Esophagus squamous epithelium (tissue), 5 donors: ENCODE measurements around the gene AUTS2. TPM values are rescaled to one million over a fixed set of nuclear protein-coding genes. Genes with fewer than 3 reads are reported as not detected.

Source experiments
- DNase-seq: peaks from one replicate; lab custom pipeline; 2025; lab: John Stamatoyannopoulos, UW
- H3K27ac ChIP-seq, 4 donors: fragments of 200-600 bp; sonication (generic); one replicate each; pipeline ENCODE4 v1.5.1; 2016 to 2019; ENCODE audit warnings: mild to moderate bottlenecking in 1 of 4
- H3K27me3 ChIP-seq, 4 donors: fragments of 200-600 bp; sonication (generic); 1 replicate in 3 of 4; 2 replicates in 1 of 4; pipeline versions ENCODE4 v1.5.1 to v1.6.0; 2017 to 2021; ENCODE audit warnings: antibody characterized with exemption in 1 of 4
- H3K36me3 ChIP-seq, 3 donors: fragments of 200-600 bp; sonication (generic); one replicate each; pipeline ENCODE4 v1.5.1; 2016 to 2019
- H3K4me1 ChIP-seq, 3 donors: fragments of 200-600 bp; sonication (generic); one replicate each; pipeline ENCODE4 v1.5.1; 2017 to 2019
- H3K4me3 ChIP-seq, 4 donors: fragments of 200-600 bp; sonication (generic); 1 replicate in 3 of 4; 2 replicates in 1 of 4; pipeline ENCODE4 v1.5.1; 2016 to 2019; ENCODE audit warnings: mild to moderate bottlenecking in 2 of 4, moderate library complexity in 1 of 4
- H3K9me3 ChIP-seq, 3 donors: fragments of 200-600 bp; sonication (generic); one replicate each; pipeline ENCODE4 v1.5.1; 2016 to 2019
- CTCF ChIP-seq, 6 experiments: fragments of 450-650 bp in 4 of 6; fragments of 200-600 bp in 2 of 6; sonication (generic) in 2 of 6; IDR thresholded peaks; one replicate each; pipeline ENCODE4 v1.5.1; 2016 to 2019; ENCODE audit warnings: antibody characterized with exemption in 6 of 6, mild to moderate bottlenecking in 4 of 6, moderate library complexity in 4 of 6
- POLR2A ChIP-seq, 4 donors: fragments of 450-650 bp; IDR thresholded peaks; one replicate each; pipeline ENCODE4 v1.6.1; 2017; ENCODE audit warnings: antibody characterized with exemption in 4 of 4, mild to moderate bottlenecking in 4 of 4, moderate library complexity in 3 of 4
- WGBS, 2 donors: methylation state at CpG; one replicate each; pipeline ENCODE4 v1.1.5; 2018; 5-methylcytosine and 5-hydroxymethylcytosine counted together
- intact Hi-C: fragments of 100-400 bp; cut with DNase I; formaldehyde crosslinking; loops from one replicate; pipeline ENCODE4 v1.15.0; 2022
- total RNA-seq, 4 donors: library from RNA; depleted of rRNA; stranded (reverse); fragments of >200 nt; gene quantifications; one replicate each; pipeline ENCODE4 v1.1.0, GENCODE V29; 2016
- donor health status: DM: yes; HTN: yes; CAD: no.

The AUTS2 gene
- total RNA-seq, 4 donors from 2014 or later = 9.5 to 36.2 (median 23.0) TPM

DNA sequence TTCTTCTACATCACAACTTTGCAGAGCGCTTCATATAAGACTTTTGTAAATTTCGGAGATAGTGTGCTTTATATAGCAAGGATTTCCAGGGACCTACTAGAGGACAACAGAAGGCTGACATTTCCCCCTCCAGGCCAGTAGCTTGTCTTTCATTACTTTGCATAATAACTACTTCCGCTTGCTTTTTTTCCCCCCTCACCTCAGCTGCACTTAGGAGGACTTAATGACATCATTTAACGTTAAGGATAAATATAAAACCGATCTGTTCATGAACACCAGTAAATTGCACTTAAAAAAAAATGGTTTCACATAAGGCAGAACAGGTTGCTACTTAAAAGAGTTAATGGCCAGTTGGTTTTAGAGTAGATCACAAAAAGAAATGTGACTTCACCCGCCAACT lies 172.3 kb downstream of the AUTS2 start:
- Histone ChIP-seq H3K4me1 (peaks cover 8 to 21% (median 12%) of the 10 kb centered on the region in 3 donors), H3K36me3 (no peaks in the 10 kb centered on the region), H3K27ac (no peak overlapping the region), H3K9me3 (no peaks in the 10 kb centered on the region), H3K27me3 (peaks cover 0 to 29% (median 0%) of the 10 kb centered on the region in 4 donors), H3K4me3 (no peak overlapping the region)
- no peak for DNase-seq
- TF ChIP-seq POLR2A (IDR thresholded peaks at IDR 0.05) (no peak), CTCF (IDR thresholded peaks at IDR 0.05) (no peak)
- 84 to 92% methylated on average over 6 of the region's 6 CpGs for WGBS, 2 donors
- intact Hi-C loops = no loop called here

GRCh38 chr7:69772718-69773436 lies 174.6 kb downstream of the AUTS2 start:
- Histone ChIP-seq H3K9me3 (no peaks in the 10 kb centered on the region), H3K27me3 (peaks cover 0 to 36% (median 0%) of the 10 kb centered on the region in 4 donors), H3K4me3 (no peak overlapping the region), H3K27ac (peak overlapping the region in 2 of 4 donors; percentile 12 to 56), H3K36me3 (no peaks in the 10 kb centered on the region), H3K4me1 (peaks cover 8 to 21% (median 12%) of the 10 kb centered on the region in 3 donors)
- WGBS, 2 donors = 35 to 42% methylated on average over 8 of the region's 9 CpGs
- no peak for TF ChIP-seq POLR2A (IDR thresholded peaks at IDR 0.05)
- intact Hi-C loops = no loop called here
- DNase-seq = no peak

DNA sequence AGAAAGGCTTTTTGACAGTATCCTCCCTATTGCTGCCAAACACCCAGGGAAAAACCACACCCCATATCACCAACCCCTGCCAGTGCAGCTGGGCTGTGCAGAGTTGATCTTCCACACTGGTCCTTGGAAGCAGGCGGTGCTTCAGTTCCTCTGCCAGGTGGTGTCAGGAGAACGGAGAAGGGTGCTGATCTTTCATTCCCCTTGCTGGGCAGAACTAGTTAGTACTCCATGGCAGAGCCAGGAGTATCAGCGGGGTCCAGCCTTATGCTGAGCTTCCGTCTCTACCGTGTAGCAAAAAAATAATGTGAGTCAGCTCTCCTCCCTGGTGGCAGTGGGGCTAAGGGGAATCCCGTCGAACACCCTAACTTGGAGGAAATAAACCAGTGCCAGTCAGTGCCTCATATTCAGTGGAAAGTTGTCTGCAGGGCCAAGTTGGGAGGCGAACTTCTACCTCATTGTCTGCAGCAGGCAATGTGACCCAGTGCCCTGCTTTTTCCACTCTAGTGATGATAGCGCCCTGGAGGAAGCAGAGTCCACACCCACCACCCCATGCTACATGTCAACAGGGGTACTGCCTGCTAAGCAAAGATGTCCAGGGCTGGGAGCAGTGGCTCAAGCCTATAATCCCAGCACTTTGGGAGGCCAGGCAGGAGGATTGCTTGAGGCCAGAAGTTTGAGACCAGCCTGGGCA lies 175.4 kb downstream of the AUTS2 start:
- H3K4me3 ChIP-seq = no peak overlapping the region
- intact Hi-C loops = no loop called here
- WGBS, 2 donors = 33 to 57% methylated on average over 3 to 8 of the region's 9 CpGs
- no peaks in the 10 kb centered on the region for H3K9me3 ChIP-seq
- no peak for DNase-seq
- H3K4me1 ChIP-seq = peaks cover 8 to 21% (median 12%) of the 10 kb centered on the region in 3 donors
- TF ChIP-seq POLR2A (IDR thresholded peaks at IDR 0.05) (no peak), CTCF (IDR thresholded peaks at IDR 0.05) (no peak)
- no peaks in the 10 kb centered on the region for H3K36me3 ChIP-seq
- peak overlapping the region in 2 of 4 donors; percentile 12 to 56 for H3K27ac ChIP-seq
- H3K27me3 ChIP-seq = peaks cover 0 to 36% (median 0%) of the 10 kb centered on the region in 4 donors

- H3K27me3 ChIP-seq = peaks cover 0 to 36% (median 0%) of the 10 kb centered on the region in 4 donors
- TF ChIP-seq POLR2A (IDR thresholded peaks at IDR 0.05) = no peak
- no peak for TF ChIP-seq CTCF (IDR thresholded peaks at IDR 0.05)
- H3K4me3 ChIP-seq = no peak overlapping the region
- DNase-seq = no peak
- peaks cover 8 to 21% (median 12%) of the 10 kb centered on the region in 3 donors for H3K4me1 ChIP-seq
- H3K9me3 ChIP-seq = no peaks in the 10 kb centered on the region
- WGBS, 2 donors = 79 to 80% methylated on average over 5 to 6 of the region's 6 CpGs
- H3K27ac ChIP-seq = peak overlapping the region in 1 of 4 donors; percentile 35
- intact Hi-C loops = no loop called here
- H3K36me3 ChIP-seq = no peaks in the 10 kb centered on the region
Measured at GRCh38 chr7:69775231-69775771, 177.0 kb downstream of the AUTS2 start.

- WGBS, 2 donors = 60 to 63% methylated on average over 1 of the region's 1 CpG
- H3K9me3 ChIP-seq = no peaks in the 10 kb centered on the region
- DNase-seq = no peak
- H3K27me3 ChIP-seq = peaks cover 0 to 26% (median 0%) of the 10 kb centered on the region in 4 donors
- TF ChIP-seq CTCF (IDR thresholded peaks at IDR 0.05) (no peak), POLR2A (IDR thresholded peaks at IDR 0.05) (no peak)
- intact Hi-C loops = no loop called here
- H3K27ac ChIP-seq = no peak overlapping the region
- peaks cover 8 to 28% (median 12%) of the 10 kb centered on the region in 3 donors for H3K4me1 ChIP-seq
- H3K36me3 ChIP-seq = no peaks in the 10 kb centered on the region
- H3K4me3 ChIP-seq = no peak overlapping the region
Measured at GRCh38 chr7:69776611-69777010, 178.3 kb downstream of the AUTS2 start.
